GM19372 (cell line): ENCODE data around the gene BTBD2.

ENCODE experiments used
- ATAC-seq: cut with Tn5 transposase; IDR thresholded peaks from one replicate; pipeline ENCODE4 v1.9.1; 2021; ENCODE audit warnings: mild to moderate bottlenecking, low read depth, moderate library complexity; ENCODE audit not compliant: unreplicated experiment

BTBD2 gene

DNA sequence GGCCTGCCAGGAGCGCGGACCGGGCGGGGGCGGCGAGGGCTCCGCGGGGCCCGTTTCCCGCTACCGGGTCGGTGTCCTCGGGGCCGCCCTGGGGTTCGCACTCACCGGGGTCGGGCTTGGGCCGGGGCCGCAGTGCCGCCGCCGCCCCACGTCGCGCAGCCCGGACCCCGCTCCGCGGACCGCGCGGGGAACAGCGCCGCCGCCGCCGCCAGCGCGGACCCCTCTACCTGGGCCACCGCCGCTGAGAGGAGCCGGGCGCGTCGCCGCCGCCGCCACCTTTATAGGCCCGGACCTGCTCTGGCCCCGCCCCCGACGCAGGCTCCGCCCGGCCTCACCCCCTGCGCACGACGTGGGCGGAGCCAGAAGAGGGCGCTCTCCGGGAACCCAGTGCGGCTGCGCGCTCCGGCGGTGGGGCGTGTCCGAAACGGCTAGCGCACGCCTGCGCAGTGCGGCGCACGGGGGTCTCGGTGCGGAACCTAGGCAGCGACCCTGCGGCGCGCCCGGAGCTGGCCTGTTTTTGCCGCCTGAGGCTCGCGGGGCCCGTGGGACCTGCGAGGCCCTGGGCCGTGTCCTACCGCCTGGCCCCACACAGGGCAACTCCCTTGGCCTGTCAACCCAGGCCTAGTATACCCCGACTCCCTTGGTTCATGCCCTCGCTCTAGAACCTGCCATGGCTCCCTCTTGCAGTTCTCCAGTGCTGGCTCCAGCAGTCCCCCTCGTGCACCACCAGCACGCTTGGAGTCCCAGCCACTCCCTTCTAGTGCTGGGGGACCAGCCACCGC is 35.7 kb upstream of the BTBD2 start, which contains the start of gene MKNK2:
Gene MKNK2, minus strand, starts transcription at position 254 of the 782 bp plus-strand sequence. CDS start 393 bp downstream, outside the sequence.
- peak; percentile 65 for ATAC-seq

GRCh38 chr19:2050349-2050990 is 35.0 kb upstream of the BTBD2 start:
- ATAC-seq, result no peak

GRCh38 chr19:2049741-2050348 is 34.3 kb upstream of the BTBD2 start:
- ATAC-seq, result no peak

GRCh38 chr19:2048959-2049740 is 33.6 kb upstream of the BTBD2 start:
- no peak for ATAC-seq

DNA sequence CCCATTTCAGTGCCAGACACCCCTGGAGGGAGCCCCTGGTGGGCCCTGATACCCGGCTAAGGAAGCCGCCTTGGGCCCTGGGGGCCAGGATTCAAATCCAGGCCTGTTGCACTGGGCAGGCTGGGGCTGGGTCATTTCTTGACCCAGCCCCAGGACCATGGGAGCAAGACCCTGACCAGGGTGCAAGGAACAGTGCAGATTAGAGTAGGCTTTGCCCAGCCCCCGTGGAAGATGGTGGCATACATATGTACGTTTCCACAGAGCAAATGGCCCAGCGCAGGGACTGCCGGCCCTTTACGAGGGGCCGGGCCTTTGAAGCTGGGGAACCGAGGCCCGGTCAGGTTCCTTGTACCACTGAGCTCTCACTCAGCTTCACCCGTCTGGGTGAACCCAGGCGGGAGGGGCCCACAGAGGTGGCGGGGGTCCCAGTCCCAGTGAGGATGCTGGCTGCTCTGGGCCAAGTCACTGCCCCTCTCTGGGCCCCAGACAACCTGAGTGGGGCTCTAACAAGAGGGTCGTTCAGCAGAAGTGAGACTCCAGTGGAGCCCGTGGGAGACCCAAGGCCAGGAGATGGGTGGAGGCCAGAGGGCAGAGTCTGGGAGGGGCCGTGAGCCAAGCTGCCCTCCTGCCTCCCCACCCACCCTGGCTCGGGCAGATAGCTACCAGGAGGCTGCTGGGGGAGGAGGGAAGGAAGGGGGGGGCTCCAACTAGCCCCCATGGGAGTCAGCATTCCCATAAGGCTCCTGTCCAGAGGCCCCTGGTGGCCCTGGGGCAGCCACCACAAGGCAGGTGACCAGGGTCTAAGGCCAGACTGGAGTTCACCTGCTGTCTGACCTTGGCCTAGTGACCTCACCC is 32.8 kb upstream of the BTBD2 start:
- no peak for ATAC-seq

GRCh38 chr19:2047449-2048103 is 32.1 kb upstream of the BTBD2 start:
- ATAC-seq, result no peak

- no peak for ATAC-seq
Observed at GRCh38 chr19:2047076-2047448, 31.5 kb upstream of the BTBD2 start.

- no peak for ATAC-seq
Observed at GRCh38 chr19:2046046-2046907, 30.8 kb upstream of the BTBD2 start.

- ATAC-seq, result no peak
Observed at GRCh38 chr19:2045501-2046045, 30.1 kb upstream of the BTBD2 start.

DNA sequence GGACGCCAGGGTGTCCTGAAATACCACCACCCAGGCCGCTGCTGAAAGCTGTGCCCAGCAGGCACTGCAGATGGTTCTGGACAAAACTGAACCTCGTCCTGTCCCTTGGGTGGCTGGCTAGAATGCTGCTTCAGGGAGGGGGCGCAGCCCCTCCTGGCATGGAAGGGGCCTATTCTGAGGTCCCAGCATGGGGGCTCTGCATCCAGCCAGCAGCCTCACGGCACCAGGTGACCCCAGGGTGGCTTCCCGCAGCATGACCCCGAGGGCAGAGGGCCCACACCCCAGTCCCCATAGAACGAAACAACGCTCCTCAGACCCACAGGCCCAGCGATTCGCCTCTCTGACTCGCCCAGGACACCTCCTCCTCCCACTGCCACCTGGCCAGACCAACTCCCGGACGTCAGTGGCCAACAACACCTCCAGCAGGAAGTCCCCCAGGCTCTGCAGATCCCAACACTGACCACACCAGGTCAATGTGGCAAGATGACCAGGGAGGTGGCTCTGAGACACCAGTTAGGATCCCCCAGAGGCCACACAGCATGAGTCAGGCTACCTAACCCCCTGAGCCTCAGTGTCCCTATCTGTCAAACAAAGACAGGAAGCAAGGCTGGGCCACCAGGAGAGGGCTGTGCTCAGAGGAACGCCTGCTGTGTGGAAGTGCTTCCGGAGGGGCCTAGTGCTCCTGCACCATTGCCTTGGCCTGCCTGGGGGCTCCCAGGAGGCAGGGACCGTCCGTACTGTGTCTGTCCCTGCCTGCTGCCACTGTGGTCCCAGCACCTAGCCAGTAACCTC is 29.4 kb upstream of the BTBD2 start:
- no peak for ATAC-seq

- ATAC-seq, result no peak
Observed at GRCh38 chr19:2043961-2044708, 28.6 kb upstream of the BTBD2 start.

DNA sequence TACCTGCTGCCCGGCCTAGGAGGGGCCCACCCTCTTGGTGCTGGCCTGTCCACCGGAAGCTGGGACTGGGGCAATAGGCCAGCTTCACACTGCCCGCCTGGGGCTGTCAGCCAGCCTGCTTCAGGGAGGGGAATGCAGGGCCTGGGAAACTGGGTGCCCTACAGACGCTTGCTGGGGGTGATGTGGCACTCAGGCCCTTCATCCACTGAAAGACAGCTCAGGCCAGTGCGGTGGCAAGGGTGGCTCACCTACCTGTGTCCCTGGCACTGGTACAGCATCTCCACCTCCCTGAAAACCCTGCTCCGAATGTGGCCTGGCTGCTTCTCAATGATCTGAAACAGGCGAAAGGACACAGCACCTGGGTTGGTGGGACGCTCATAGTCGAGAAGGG is 27.7 kb upstream of the BTBD2 start:
- no peak for ATAC-seq

GRCh38 chr19:2042485-2043250 is 27.2 kb upstream of the BTBD2 start:
- ATAC-seq, result no peak

GRCh38 chr19:2041683-2042484 is 26.4 kb upstream of the BTBD2 start:
- peak; percentile 78 for ATAC-seq

DNA sequence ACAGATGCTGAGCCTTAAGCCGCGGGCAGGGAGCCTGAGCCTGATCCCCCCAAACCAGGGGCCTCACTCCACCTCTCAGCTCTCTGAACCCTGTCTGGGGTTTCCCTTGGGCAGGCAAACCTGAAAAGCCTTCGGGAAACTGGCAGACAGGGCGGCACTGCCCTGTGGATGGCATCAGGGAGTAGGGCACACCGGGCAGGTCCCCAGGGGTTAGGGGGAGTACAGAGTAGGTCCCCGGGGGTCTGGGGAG is 25.8 kb upstream of the BTBD2 start:
- no peak for ATAC-seq
